ENCODE measurements around the gene SLC43A3.
"Not testable (repeated sequence)": the region's sequence is repeated elsewhere in the genome, so short reads cannot be mapped to it uniquely, and the experiment has no call there.

Gene SLC43A3

DNA sequence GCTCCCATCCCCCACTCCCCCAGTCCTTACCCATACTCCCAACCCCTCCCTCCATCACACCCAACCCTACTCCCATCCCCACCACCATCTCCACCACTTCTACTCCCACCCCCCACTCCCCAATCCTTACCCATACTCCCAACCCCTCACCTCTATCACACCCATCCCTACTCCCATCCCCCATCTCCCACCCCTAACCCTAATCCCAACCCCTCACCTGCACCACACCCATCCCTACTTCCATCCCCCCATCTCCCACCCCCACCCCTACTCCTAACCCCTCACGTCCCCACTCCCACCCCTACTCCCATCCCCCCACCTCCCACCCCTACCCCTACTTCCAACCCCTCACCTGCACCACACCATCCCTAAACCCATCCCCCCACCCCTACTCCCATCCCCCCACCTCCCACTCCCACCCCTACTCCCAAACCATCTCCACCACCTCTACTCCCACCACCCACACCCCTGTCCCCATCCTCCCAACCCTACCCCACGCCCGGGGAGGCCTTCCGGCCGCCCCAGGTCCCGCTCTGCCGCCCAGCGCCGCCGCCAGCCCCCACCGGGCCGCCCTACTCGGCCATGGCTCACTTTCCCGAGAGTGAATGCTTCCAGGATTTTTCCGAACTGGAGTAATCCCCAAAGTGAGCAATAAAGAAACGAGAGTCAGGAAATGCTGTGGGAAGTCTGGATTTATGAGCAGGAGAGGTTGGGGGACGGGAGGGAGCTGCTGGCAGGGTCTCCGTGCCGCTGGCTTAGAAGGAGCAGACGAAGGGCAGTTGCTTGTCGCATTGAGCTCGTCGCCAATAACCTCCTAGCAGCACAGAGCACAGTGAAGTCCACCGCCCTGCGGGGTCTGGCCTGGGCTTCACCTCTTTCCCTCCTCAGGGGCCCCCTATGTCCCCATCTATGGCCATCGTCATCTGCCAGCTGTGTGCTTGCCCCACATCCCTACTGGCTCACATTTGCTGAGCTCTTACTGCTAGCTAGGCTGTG is 50.5 kb downstream of the SLC43A3 start:
- DNase-seq = no peak

DNA sequence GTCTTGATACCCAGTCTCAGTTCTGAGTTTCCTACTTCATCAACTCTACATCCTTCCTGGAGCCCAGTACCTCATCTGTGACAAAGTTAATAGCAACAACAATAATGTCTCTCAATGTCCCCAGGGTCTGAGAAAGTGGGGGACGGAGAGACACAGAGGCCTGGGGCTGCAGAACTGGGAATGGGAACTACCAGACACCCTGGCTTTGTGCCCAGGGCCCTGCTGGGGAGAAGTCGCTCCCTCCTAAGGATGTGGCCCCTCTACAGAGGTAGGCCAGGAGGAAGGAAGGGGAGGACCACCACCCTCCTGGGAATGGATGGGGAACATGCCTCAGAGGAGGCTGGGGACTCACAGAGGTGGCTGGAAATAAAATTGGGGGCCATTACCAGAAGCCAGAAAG is 51.4 kb downstream of the SLC43A3 start:
- no peak for DNase-seq

GRCh38 chr11:57374966-57375365 is 52.0 kb downstream of the SLC43A3 start:
- no peak for DNase-seq

GRCh38 chr11:57373146-57373545 is 53.8 kb downstream of the SLC43A3 start:
- no peak for DNase-seq

GRCh38 chr11:57370941-57371340 is 56.0 kb downstream of the SLC43A3 start:
- DNase-seq = no peak

GRCh38 chr11:57370251-57370650 is 56.7 kb downstream of the SLC43A3 start:
- DNase-seq = peak; percentile 71

DNA sequence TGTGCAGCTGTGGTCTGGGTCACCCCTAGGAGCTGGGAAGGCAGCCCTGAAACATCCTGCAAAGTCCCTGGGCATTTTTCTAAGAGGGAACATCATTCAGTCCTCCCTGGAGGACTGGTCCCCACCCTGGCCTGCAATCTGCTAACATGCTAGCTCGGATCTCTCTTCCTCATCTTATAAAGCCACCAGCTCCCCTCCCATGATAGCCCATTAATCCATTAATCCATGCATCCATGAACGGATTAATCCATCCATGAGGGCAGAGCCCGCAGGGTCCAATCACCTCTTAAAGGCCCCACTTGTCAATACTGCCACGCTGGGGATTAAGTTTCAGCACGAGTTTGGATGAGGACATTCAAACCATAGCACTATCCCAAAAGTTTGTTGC is 58.1 kb downstream of the SLC43A3 start:
- DNase-seq = peak; percentile 73

- DNase-seq = peak; percentile 49
These were observed 58.6 kb downstream of the SLC43A3 start for GRCh38 chr11:57368106-57368844.

GRCh38 chr11:57364851-57365660 is 61.9 kb downstream of the SLC43A3 start:
- DNase-seq = no peak

- DNase-seq = no peak
These were observed 63.5 kb downstream of the SLC43A3 start for GRCh38 chr11:57363131-57364080.

DNA sequence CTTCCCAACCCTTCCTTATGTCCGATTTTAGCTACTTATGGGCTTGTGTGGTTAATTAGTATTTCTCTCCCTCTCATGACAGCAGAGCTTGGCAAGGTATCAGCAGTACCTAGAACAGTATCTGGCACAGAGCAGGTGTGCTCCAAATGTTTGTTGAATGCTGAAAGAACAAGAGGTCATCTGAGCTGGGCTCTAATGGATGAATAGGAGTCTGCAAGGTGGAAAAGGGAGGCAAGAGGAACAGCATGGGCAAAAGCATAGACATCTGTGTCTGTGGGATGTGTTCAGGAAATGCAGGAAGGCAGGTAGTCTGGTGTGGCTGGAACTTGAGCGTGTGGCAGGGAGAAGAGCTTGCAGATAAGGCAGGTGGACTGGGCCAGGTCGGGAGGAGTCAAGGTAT is 65.0 kb downstream of the SLC43A3 start:
- DNase-seq = no peak

DNA sequence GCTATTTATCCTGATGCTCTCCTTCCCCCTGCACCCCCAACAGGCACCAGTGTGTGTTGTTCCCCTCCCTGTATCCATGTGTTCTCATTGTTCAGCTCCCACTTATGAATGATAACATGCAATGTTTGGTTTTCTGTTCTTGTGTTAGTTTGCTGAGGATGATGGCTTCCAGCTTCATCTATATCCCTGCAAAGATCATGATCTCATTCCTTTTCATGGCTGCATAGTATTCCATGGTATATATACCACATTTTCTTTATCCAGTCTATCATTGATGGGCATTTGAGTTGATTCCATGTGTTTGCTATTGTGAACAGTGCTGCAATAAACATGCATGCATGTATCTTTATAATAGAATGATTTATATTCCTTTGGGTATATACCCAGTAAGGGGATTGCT is 65.5 kb downstream of the SLC43A3 start:
- not testable (repeated sequence) for DNase-seq

DNA sequence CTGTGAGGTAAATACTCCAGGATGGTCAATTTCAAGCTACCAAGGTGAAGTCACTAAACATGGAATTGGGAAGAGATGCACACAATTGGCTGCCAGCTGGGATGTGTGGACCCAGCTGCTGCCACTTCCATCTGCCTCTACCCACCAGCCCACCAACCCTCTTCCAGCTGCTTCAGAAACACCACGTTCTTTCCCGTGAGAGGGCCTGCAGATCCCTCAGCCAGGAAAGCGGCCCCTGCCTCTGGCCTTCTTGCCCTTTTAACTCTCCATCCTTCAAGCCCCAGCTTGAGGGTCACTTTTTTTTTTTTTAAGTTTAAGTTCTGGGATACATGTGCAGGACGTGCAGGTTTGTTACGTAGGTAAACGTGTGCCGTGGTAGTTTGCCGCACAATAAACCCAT is 65.9 kb downstream of the SLC43A3 start:
- peak; percentile 18 for DNase-seq

DNA sequence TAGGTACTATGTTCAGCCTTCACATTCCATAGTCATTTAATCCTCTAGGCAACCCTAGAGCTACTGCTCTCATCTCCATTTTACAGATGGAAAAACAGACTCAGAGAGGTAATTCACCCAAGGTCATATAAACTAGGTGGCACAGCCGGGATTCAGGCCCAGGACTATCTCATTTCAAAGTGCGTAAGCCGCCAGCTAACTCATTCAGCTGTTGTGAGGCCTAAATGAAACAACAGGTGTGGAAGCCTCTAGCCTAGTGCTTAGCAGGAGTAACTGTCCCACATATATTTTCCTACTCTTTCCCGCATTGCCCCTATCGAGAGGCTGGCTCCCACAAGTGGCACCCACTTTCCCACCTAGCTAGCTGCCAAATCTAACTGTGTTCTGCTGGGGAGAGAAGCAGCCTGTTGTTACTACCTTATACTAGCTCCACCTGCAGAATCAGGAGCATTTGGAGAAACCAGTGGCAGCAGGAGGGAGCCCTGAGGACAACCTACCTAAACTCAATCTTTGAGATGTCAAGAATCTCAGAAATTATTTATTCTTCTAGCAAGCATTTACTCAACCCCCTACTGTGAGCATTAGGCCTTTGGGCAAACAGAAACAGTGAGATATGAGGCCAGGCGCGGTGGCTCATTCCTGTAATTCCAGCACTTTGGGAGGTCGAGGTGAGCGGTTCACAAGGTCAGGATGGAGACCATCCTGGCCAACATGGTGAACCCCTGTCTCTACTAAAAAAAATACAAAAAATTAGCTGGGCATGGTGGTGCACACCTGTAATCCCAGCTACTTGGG is 66.8 kb downstream of the SLC43A3 start:
- no peak for DNase-seq

DNA sequence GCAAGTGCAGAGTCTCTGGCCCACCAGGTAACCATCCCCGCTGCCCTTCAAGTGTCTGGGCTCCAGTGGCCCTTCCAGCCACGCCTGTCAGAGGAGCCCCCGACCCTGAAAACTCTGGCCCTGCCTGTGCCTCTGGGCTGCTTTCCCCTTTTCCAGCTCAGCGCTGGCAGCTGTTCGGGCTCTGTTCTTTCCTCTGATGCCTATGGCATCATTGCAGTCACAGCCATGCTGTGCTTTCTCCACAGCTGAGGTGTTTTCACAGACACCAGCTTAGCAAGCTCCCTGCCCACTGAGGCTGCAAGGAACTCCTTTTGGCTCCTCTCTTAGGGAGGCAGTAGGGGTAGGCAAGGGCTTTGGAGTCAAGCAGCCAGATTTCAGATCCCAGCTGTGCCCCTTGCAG is 67.5 kb downstream of the SLC43A3 start:
- no peak for DNase-seq

GRCh38 chr11:57358991-57359390 is 67.9 kb downstream of the SLC43A3 start:
- no peak for DNase-seq

- DNase-seq = no peak
These were observed 68.4 kb downstream of the SLC43A3 start for GRCh38 chr11:57358543-57358961.

- peak; percentile 57 for DNase-seq
These were observed 69.1 kb downstream of the SLC43A3 start for GRCh38 chr11:57357856-57358255.

DNA sequence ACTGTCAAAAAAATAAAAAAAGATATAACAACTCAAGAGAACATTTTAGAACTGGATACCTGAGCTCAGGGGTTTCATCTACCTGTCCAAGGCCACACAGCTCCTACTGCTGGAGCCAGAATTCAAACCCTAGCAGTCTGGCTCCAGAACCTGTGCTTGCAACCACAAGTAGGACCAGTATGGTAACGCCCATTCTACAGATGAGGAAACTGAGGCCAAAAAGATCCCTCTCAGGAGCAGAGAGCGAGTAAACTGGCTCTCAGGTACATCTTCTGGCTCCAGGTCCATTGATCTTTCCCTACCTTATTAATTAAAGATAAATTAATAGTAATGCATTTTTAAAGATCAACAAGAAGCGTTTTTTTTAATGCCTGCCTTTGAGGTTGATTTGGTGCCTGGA is 69.6 kb downstream of the SLC43A3 start:
- DNase-seq = no peak

All from NCI-H524 treated with DMSO at 0.1 percent for 48 hours (cell line).